OCI-LY3 (cell line): ENCODE measurements around the gene SPSB3.

Experiments used
- CTCF ChIP-seq: fragments of 200-600, 300-600 bp; sonication (generic); IDR thresholded peaks from 2 replicates; pipeline ENCODE4 v1.5.1; 2014; ENCODE audit warnings: antibody characterized with exemption, low read length, low read depth
- EZH2phosphoT487 ChIP-seq: fragments of 200-600 bp; shearing (Covaris generic); IDR thresholded peaks from 2 replicates; pipeline ENCODE4 v1.6.1; 2018; ENCODE audit warnings: antibody characterized with exemption, mixed run types, low read depth

GRCh38 chr16:1761751-1762150, 20.6 kb downstream of the SPSB3 start:
- no peak for TF ChIP-seq CTCF
- TF ChIP-seq EZH2phosphoT487: no peak
